ENCODE data around the gene ESM1. TPM values are rescaled to one million over a fixed set of nuclear protein-coding genes. Genes with fewer than 3 reads are reported as not detected.

The ESM1 gene
- total and polyA plus RNA-seq, 2 donors (not counting 1 experiment from before 2014, with no cell fraction given): not detected

DNA sequence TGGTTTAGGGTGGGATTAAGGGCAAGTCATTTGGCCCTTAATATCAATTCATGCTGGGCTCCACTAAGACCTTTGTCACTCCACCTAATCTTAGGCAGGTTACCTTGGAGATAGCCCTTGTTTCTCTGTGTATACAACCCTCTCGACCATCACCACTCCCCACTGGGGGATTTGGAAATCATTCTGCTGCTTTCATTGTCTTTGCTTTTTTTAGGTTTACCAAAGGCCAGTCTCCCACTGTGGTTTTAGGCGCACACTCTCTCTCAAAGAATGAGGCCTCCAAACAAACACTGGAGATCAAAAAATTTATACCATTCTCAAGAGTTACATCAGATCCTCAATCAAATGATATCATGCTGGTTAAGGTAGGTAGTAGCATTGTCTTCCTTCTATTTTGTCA is 44.8 kb upstream of the ESM1 start:
- no peak overlapping the region for H3K9ac ChIP-seq (ENCODE audit: low read length)
- DNase-seq (no peak), ATAC-seq (ENCODE audit: low read depth) (no peak)
- CTCF ChIA-PET: no interaction called here
- peaks cover 8% of the 10 kb centered on the region for H3K4me1 Mint-ChIP-seq
- intact Hi-C loops (cut with micrococcal nuclease): no loop called here
- H3K27me3 Mint-ChIP-seq: peaks cover 6% of the 10 kb centered on the region
- H3K79me2 ChIP-seq (ENCODE audit: control insufficient read depth, insufficient read depth, low read length): no peaks in the 10 kb centered on the region
- no peaks in the 10 kb centered on the region for H3K9me3 ChIP-seq (ENCODE audit: control extremely low read depth in 1 of 3, control insufficient read depth in 2 of 3, insufficient read depth in 1 of 3, low read length in 2 of 3)
- H3K4me3 ChIP-seq (ENCODE audit: control extremely low read depth in 1 of 5, extremely low read depth in 1 of 5, insufficient read depth in 1 of 5, low read depth in 2 of 5, low read length in 4 of 5): no peak overlapping the region
- no peak overlapping the region for H3K4me2 ChIP-seq (replicated peaks; ENCODE audit: low read depth, low read length, poor library complexity, severe bottlenecking)
- no CpG with 5 or more reads among the region's 2 CpGs for WGBS (ENCODE audit: insufficient coverage)
- no peak for TF ChIP-seq EZH2 (IDR thresholded peaks at IDR 0.05; ENCODE audit: borderline replicate concordance, insufficient read depth, low read depth, low read length, poor library complexity, severe bottlenecking)
- TF ChIP-seq, protein P1, sequence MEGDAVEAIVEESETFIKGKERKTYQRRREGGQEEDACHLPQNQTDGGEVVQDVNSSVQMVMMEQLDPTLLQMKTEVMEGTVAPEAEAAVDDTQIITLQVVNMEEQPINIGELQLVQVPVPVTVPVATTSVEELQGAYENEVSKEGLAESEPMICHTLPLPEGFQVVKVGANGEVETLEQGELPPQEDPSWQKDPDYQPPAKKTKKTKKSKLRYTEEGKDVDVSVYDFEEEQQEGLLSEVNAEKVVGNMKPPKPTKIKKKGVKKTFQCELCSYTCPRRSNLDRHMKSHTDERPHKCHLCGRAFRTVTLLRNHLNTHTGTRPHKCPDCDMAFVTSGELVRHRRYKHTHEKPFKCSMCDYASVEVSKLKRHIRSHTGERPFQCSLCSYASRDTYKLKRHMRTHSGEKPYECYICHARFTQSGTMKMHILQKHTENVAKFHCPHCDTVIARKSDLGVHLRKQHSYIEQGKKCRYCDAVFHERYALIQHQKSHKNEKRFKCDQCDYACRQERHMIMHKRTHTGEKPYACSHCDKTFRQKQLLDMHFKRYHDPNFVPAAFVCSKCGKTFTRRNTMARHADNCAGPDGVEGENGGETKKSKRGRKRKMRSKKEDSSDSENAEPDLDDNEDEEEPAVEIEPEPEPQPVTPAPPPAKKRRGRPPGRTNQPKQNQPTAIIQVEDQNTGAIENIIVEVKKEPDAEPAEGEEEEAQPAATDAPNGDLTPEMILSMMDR (IDR thresholded peaks at IDR 0.05): no peak
- no peaks in the 10 kb centered on the region for H4K20me1 ChIP-seq (ENCODE audit: control insufficient read depth, insufficient read depth, low read length, poor library complexity, severe bottlenecking)
- no peaks in the 10 kb centered on the region for H3K9me3 Mint-ChIP-seq (ENCODE audit: insufficient read depth)
- H3K4me1 ChIP-seq (ENCODE audit: control insufficient read depth in 2 of 2, insufficient read depth in 2 of 2, low read length in 2 of 2): peaks cover 5 to 6% of the 10 kb centered on the region in 2 donors
- H3K27ac ChIP-seq (ENCODE audit: low read length in 2 of 2): no peak overlapping the region
- no peaks in the 10 kb centered on the region for H3K27me3 ChIP-seq (replicated peaks in 1 of 4; ENCODE audit: control extremely low read depth in 1 of 4, control insufficient read depth in 3 of 4, insufficient read depth in 4 of 4, low read length in 3 of 4)
- no peak overlapping the region for H3K27ac Mint-ChIP-seq
- no peaks in the 10 kb centered on the region for H3K36me3 ChIP-seq (replicated peaks in 1 of 2; ENCODE audit: control extremely low read depth in 1 of 2, control insufficient read depth in 1 of 2, extremely low read depth in 1 of 2, insufficient read depth in 2 of 2, low read length in 1 of 2)
- H3K4me3 Mint-ChIP-seq: no peak overlapping the region
- no peak overlapping the region for H2AFZ ChIP-seq (ENCODE audit: insufficient read depth, low read depth, low read length, poor library complexity, severe bottlenecking)
- POLR2A ChIA-PET: no interaction called here

DNA sequence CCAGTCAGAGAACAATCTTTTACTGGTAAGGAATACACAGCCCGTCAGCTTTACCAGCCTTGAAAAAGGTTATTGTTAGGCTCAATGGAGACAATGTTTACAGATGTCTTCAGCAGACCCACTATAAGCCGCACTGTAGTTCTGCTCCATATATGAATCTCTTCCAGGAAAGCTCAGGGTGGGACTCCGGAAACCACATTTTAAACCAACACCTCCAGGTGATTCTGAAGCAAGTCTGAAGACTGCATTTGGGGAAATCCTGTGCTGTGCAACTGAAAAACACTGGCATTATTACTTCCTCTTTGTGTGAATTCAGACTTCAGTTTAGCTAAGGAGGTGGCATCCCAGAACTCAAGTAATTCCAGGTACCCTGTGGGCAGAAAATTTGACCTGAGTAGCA is 42.2 kb upstream of the ESM1 start:
- POLR2A ChIA-PET: no interaction called here
- H3K9me3 ChIP-seq (ENCODE audit: control extremely low read depth in 1 of 3, control insufficient read depth in 2 of 3, insufficient read depth in 1 of 3, low read length in 2 of 3): no peaks in the 10 kb centered on the region
- H3K9ac ChIP-seq (ENCODE audit: low read length): no peak overlapping the region
- no peaks in the 10 kb centered on the region for H3K36me3 ChIP-seq (replicated peaks in 1 of 2; ENCODE audit: control extremely low read depth in 1 of 2, control insufficient read depth in 1 of 2, extremely low read depth in 1 of 2, insufficient read depth in 2 of 2, low read length in 1 of 2)
- no peak overlapping the region for H3K27ac ChIP-seq (ENCODE audit: low read length in 2 of 2)
- no peak overlapping the region for H3K4me3 ChIP-seq (ENCODE audit: control extremely low read depth in 1 of 5, extremely low read depth in 1 of 5, insufficient read depth in 1 of 5, low read depth in 2 of 5, low read length in 4 of 5)
- H3K27me3 ChIP-seq (replicated peaks in 1 of 4; ENCODE audit: control extremely low read depth in 1 of 4, control insufficient read depth in 3 of 4, insufficient read depth in 4 of 4, low read length in 3 of 4): no peaks in the 10 kb centered on the region
- no peak overlapping the region for H3K4me3 Mint-ChIP-seq
- H3K9me3 Mint-ChIP-seq (ENCODE audit: insufficient read depth): no peaks in the 10 kb centered on the region
- intact Hi-C loops (cut with micrococcal nuclease): no loop called here
- H2AFZ ChIP-seq (ENCODE audit: insufficient read depth, low read depth, low read length, poor library complexity, severe bottlenecking): no peak overlapping the region
- H4K20me1 ChIP-seq (ENCODE audit: control insufficient read depth, insufficient read depth, low read length, poor library complexity, severe bottlenecking): no peaks in the 10 kb centered on the region
- peaks cover 5 to 6% of the 10 kb centered on the region in 2 donors for H3K4me1 ChIP-seq (ENCODE audit: control insufficient read depth in 2 of 2, insufficient read depth in 2 of 2, low read length in 2 of 2)
- no peak overlapping the region for H3K4me2 ChIP-seq (replicated peaks; ENCODE audit: low read depth, low read length, poor library complexity, severe bottlenecking)
- H3K27ac Mint-ChIP-seq: no peak overlapping the region
- H3K4me1 Mint-ChIP-seq: peaks cover 8% of the 10 kb centered on the region
- no peak for ATAC-seq (ENCODE audit: low read depth)
- no peaks in the 10 kb centered on the region for H3K79me2 ChIP-seq (ENCODE audit: control insufficient read depth, insufficient read depth, low read length)
- peaks cover 12% of the 10 kb centered on the region for H3K27me3 Mint-ChIP-seq
- no peak for DNase-seq
- CTCF ChIA-PET: no interaction called here
- 0% methylated on average over 2 of the region's 3 CpGs for WGBS (ENCODE audit: insufficient coverage)
- TF ChIP-seq, protein P1 (IDR thresholded peaks at IDR 0.05): no peak
- no peak for TF ChIP-seq EZH2 (IDR thresholded peaks at IDR 0.05; ENCODE audit: borderline replicate concordance, insufficient read depth, low read depth, low read length, poor library complexity, severe bottlenecking)
